Measurements from ENCODE around the gene NOP14.

NOP14 gene

GRCh38 chr4:2931512-2932301 lies 31.5 kb downstream of the NOP14 start:
- Histone ChIP-seq H3K14ac (ENCODE audit: low read length) (no peak overlapping the region), H3K9ac (ENCODE audit: low read length) (no peak overlapping the region), H2AFZ (ENCODE audit: insufficient read depth, low read length, poor library complexity) (no peak overlapping the region), H3K27me3 (ENCODE audit: insufficient read depth, low read length) (no peaks in the 10 kb centered on the region), H3K36me3 (ENCODE audit: control insufficient read depth in 1 of 2, insufficient read depth in 2 of 2, low read length in 2 of 2) (peaks cover 52 to 54% of the 10 kb centered on the region in 2 experiments), H3K9me3 (ENCODE audit: insufficient read depth, low read depth, low read length) (peaks cover 3% of the 10 kb centered on the region), H3K27ac (ENCODE audit: low read depth, low read length) (no peak overlapping the region), H3K79me1 (ENCODE audit: low read length) (peaks cover 4% of the 10 kb centered on the region), H3K4me2 (ENCODE audit: low read length) (no peak overlapping the region), H3K79me2 (ENCODE audit: control insufficient read depth, insufficient read depth, low read length, poor library complexity) (peaks cover 7% of the 10 kb centered on the region), H3K4me1 (ENCODE audit: control insufficient read depth in 1 of 2, insufficient read depth in 2 of 2, low read length in 2 of 2) (peaks cover 15 to 26% of the 10 kb centered on the region in 2 experiments), H2BK5ac (ENCODE audit: low read depth, low read length, poor library complexity) (no peak overlapping the region), H3K4ac (ENCODE audit: low read depth, low read length) (no peak overlapping the region), H3K18ac (ENCODE audit: low read length) (no peak overlapping the region), H4K91ac (ENCODE audit: low read depth, low read length) (no peak overlapping the region), H2AK5ac (ENCODE audit: low read length) (no peak overlapping the region), H3K4me3 (ENCODE audit: low read depth, low read length) (no peak overlapping the region), H2BK12ac (ENCODE audit: low read length) (no peak overlapping the region), H4K8ac (ENCODE audit: low read depth, low read length) (no peak overlapping the region), H2BK120ac (ENCODE audit: insufficient read depth, low read length, poor library complexity) (no peak overlapping the region), H4K12ac (ENCODE audit: low read depth, low read length) (peak overlapping the region; percentile 7), H3K23ac (ENCODE audit: low read length) (no peak overlapping the region)
- no CpG with 5 or more reads among the region's 38 CpGs for WGBS (ENCODE audit: extremely low coverage, insufficient coverage, insufficient read length)
- peak in 1 of 2 donors; percentile 15 for DNase-seq

- no CpG with 5 or more reads among the region's 34 CpGs for WGBS (ENCODE audit: extremely low coverage, insufficient coverage, insufficient read length)
- H3K4ac ChIP-seq (ENCODE audit: low read depth, low read length), result no peak overlapping the region
- H3K27ac ChIP-seq (ENCODE audit: low read depth, low read length), result no peak overlapping the region
- DNase-seq, result no peak
- no peak overlapping the region for H2BK5ac ChIP-seq (ENCODE audit: low read depth, low read length, poor library complexity)
- H3K4me1 ChIP-seq (ENCODE audit: control insufficient read depth in 1 of 2, insufficient read depth in 2 of 2, low read length in 2 of 2), result peaks cover 15 to 23% of the 10 kb centered on the region in 2 experiments
- no peak overlapping the region for H2AK5ac ChIP-seq (ENCODE audit: low read length)
- H3K27me3 ChIP-seq (ENCODE audit: insufficient read depth, low read length), result no peaks in the 10 kb centered on the region
- no peak overlapping the region for H3K9ac ChIP-seq (ENCODE audit: low read length)
- peaks cover 3% of the 10 kb centered on the region for H3K9me3 ChIP-seq (ENCODE audit: insufficient read depth, low read depth, low read length)
- H3K18ac ChIP-seq (ENCODE audit: low read length), result no peak overlapping the region
- peaks cover 60 to 62% of the 10 kb centered on the region in 2 experiments for H3K36me3 ChIP-seq (ENCODE audit: control insufficient read depth in 1 of 2, insufficient read depth in 2 of 2, low read length in 2 of 2)
- H3K4me2 ChIP-seq (ENCODE audit: low read length), result no peak overlapping the region
- H4K8ac ChIP-seq (ENCODE audit: low read depth, low read length), result no peak overlapping the region
- H4K91ac ChIP-seq (ENCODE audit: low read depth, low read length), result no peak overlapping the region
- no peak overlapping the region for H2BK12ac ChIP-seq (ENCODE audit: low read length)
- H3K4me3 ChIP-seq (ENCODE audit: low read depth, low read length), result no peak overlapping the region
- H3K14ac ChIP-seq (ENCODE audit: low read length), result no peak overlapping the region
- no peak overlapping the region for H2BK120ac ChIP-seq (ENCODE audit: insufficient read depth, low read length, poor library complexity)
- H3K79me1 ChIP-seq (ENCODE audit: low read length), result peaks cover 4% of the 10 kb centered on the region
- no peak overlapping the region for H4K12ac ChIP-seq (ENCODE audit: low read depth, low read length)
- H3K23ac ChIP-seq (ENCODE audit: low read length), result no peak overlapping the region
- H2AFZ ChIP-seq (ENCODE audit: insufficient read depth, low read length, poor library complexity), result no peak overlapping the region
- peaks cover 7% of the 10 kb centered on the region for H3K79me2 ChIP-seq (ENCODE audit: control insufficient read depth, insufficient read depth, low read length, poor library complexity)
These were observed 32.3 kb downstream of the NOP14 start for GRCh38 chr4:2930758-2931511.

GRCh38 chr4:2930135-2930757 lies 33.0 kb downstream of the NOP14 start:
- peaks cover 7% of the 10 kb centered on the region for H3K79me2 ChIP-seq (ENCODE audit: control insufficient read depth, insufficient read depth, low read length, poor library complexity)
- H3K9ac ChIP-seq (ENCODE audit: low read length), result no peak overlapping the region
- no peak overlapping the region for H4K91ac ChIP-seq (ENCODE audit: low read depth, low read length)
- no peak overlapping the region for H4K12ac ChIP-seq (ENCODE audit: low read depth, low read length)
- H3K4me1 ChIP-seq (ENCODE audit: control insufficient read depth in 1 of 2, insufficient read depth in 2 of 2, low read length in 2 of 2), result peaks cover 11 to 19% of the 10 kb centered on the region in 2 experiments
- no peak overlapping the region for H3K14ac ChIP-seq (ENCODE audit: low read length)
- H3K27ac ChIP-seq (ENCODE audit: low read depth, low read length), result no peak overlapping the region
- H3K4me2 ChIP-seq (ENCODE audit: low read length), result no peak overlapping the region
- no peak overlapping the region for H3K4ac ChIP-seq (ENCODE audit: low read depth, low read length)
- H3K79me1 ChIP-seq (ENCODE audit: low read length), result peaks cover 4% of the 10 kb centered on the region
- no peak overlapping the region for H3K23ac ChIP-seq (ENCODE audit: low read length)
- H2AFZ ChIP-seq (ENCODE audit: insufficient read depth, low read length, poor library complexity), result no peak overlapping the region
- H3K4me3 ChIP-seq (ENCODE audit: low read depth, low read length), result no peak overlapping the region
- H2BK5ac ChIP-seq (ENCODE audit: low read depth, low read length, poor library complexity), result no peak overlapping the region
- H4K8ac ChIP-seq (ENCODE audit: low read depth, low read length), result no peak overlapping the region
- no peak overlapping the region for H2BK12ac ChIP-seq (ENCODE audit: low read length)
- peak in 1 of 2 donors; percentile 29 for DNase-seq
- peaks cover 3% of the 10 kb centered on the region for H3K9me3 ChIP-seq (ENCODE audit: insufficient read depth, low read depth, low read length)
- H3K27me3 ChIP-seq (ENCODE audit: insufficient read depth, low read length), result no peaks in the 10 kb centered on the region
- H3K36me3 ChIP-seq (ENCODE audit: control insufficient read depth in 1 of 2, insufficient read depth in 2 of 2, low read length in 2 of 2), result peaks cover 66 to 67% of the 10 kb centered on the region in 2 experiments
- H2BK120ac ChIP-seq (ENCODE audit: insufficient read depth, low read length, poor library complexity), result no peak overlapping the region
- WGBS (ENCODE audit: extremely low coverage, insufficient coverage, insufficient read length), result no CpG with 5 or more reads among the region's 12 CpGs
- H3K18ac ChIP-seq (ENCODE audit: low read length), result no peak overlapping the region
- no peak overlapping the region for H2AK5ac ChIP-seq (ENCODE audit: low read length)

GRCh38 chr4:2929469-2929868 lies 33.7 kb downstream of the NOP14 start:
- Histone ChIP-seq H3K4me1 (ENCODE audit: control insufficient read depth in 1 of 2, insufficient read depth in 2 of 2, low read length in 2 of 2) (peaks cover 11 to 19% of the 10 kb centered on the region in 2 experiments), H3K4ac (ENCODE audit: low read depth, low read length) (no peak overlapping the region), H3K23ac (ENCODE audit: low read length) (no peak overlapping the region), H3K14ac (ENCODE audit: low read length) (no peak overlapping the region), H2BK120ac (ENCODE audit: insufficient read depth, low read length, poor library complexity) (no peak overlapping the region), H3K9me3 (ENCODE audit: insufficient read depth, low read depth, low read length) (peaks cover 3% of the 10 kb centered on the region), H3K27ac (ENCODE audit: low read depth, low read length) (no peak overlapping the region), H3K79me2 (ENCODE audit: control insufficient read depth, insufficient read depth, low read length, poor library complexity) (peaks cover 3% of the 10 kb centered on the region), H2BK5ac (ENCODE audit: low read depth, low read length, poor library complexity) (no peak overlapping the region), H3K4me3 (ENCODE audit: low read depth, low read length) (no peak overlapping the region), H3K18ac (ENCODE audit: low read length) (no peak overlapping the region), H3K79me1 (ENCODE audit: low read length) (no peaks in the 10 kb centered on the region), H3K4me2 (ENCODE audit: low read length) (no peak overlapping the region), H2AK5ac (ENCODE audit: low read length) (no peak overlapping the region), H3K27me3 (ENCODE audit: insufficient read depth, low read length) (no peaks in the 10 kb centered on the region), H4K12ac (ENCODE audit: low read depth, low read length) (no peak overlapping the region), H3K9ac (ENCODE audit: low read length) (no peak overlapping the region), H3K36me3 (ENCODE audit: control insufficient read depth in 1 of 2, insufficient read depth in 2 of 2, low read length in 2 of 2) (peaks cover 70 to 73% of the 10 kb centered on the region in 2 experiments), H2BK12ac (ENCODE audit: low read length) (no peak overlapping the region), H4K8ac (ENCODE audit: low read depth, low read length) (no peak overlapping the region), H2AFZ (ENCODE audit: insufficient read depth, low read length, poor library complexity) (no peak overlapping the region), H4K91ac (ENCODE audit: low read depth, low read length) (no peak overlapping the region)
- no peak for DNase-seq
- no CpG with 5 or more reads among the region's 16 CpGs for WGBS (ENCODE audit: extremely low coverage, insufficient coverage, insufficient read length)
